Measurements from ENCODE around the gene PIM1. TPM values are rescaled to one million over a fixed set of nuclear protein-coding genes. Genes with fewer than 3 reads are reported as not detected.
A peak's percentile ranks its signal among the peaks of the same experiment; 100 is the strongest.

PIM1 gene
- polyA plus RNA-seq, 1 experiment: 35.3 TPM

DNA sequence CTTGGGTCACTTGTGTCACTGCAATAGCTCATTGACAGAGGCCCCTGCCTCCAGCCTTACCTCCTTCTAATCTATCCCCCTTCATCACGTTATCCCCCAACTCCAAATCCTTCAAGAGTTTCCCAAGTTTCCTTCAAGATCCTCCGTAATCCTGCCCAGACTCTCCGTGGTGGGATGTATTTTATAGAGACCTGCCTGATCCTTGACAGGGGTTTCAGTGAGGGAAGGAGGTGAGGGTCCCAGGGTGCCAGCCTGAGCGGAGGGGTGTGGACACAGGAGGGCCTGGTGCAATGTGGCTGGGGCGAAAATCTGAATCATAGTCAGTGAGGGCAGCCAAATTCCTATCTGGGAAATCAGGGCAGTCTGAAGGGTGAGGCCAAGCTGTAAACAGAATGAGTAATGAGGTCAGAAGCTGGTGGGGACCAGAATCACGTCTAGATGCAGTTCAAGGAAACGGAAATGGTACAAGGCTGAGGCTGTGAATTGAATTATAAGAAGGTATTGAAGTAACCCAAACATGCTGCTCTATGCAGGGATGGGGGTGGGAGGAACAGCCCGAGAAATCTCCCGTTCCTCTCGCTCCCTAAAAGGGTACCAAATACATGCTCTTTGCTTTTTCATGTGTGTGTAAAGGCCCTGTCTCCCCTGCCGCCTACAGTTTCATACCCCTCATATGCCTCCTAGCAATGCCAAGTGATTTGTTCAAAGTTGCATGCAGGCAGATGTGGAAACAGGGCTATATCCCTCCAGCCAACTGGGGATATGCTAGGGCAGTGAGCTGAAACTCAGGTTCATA lies 35.4 kb upstream of the PIM1 start:
- DNase-seq (ENCODE audit: low read depth, low spot score): peak; percentile 69
- ChIA-PET POLR2A (interaction anchor here (1.0 to 2.9 kb wide), 3 partner anchors 10 to 36 kb away, joined by 3 to 21 read pairs (median 5); no protein-coding TSS in a partner anchor), CTCF (interaction anchor here (0.5 to 1.3 kb wide), 3 partner anchors 24 to 376 kb away, joined by 3 read pairs; no protein-coding TSS in a partner anchor)
- H3K9me3 ChIP-seq (ENCODE audit: control insufficient read depth, insufficient read depth, low read length): no peaks in the 10 kb centered on the region
- H3K27ac ChIP-seq (ENCODE audit: low read depth, low read length): peak overlapping the region; percentile 97
- H3K27me3 ChIP-seq (ENCODE audit: control insufficient read depth, insufficient read depth, low read length): no peaks in the 10 kb centered on the region
- TF ChIP-seq, protein P1, sequence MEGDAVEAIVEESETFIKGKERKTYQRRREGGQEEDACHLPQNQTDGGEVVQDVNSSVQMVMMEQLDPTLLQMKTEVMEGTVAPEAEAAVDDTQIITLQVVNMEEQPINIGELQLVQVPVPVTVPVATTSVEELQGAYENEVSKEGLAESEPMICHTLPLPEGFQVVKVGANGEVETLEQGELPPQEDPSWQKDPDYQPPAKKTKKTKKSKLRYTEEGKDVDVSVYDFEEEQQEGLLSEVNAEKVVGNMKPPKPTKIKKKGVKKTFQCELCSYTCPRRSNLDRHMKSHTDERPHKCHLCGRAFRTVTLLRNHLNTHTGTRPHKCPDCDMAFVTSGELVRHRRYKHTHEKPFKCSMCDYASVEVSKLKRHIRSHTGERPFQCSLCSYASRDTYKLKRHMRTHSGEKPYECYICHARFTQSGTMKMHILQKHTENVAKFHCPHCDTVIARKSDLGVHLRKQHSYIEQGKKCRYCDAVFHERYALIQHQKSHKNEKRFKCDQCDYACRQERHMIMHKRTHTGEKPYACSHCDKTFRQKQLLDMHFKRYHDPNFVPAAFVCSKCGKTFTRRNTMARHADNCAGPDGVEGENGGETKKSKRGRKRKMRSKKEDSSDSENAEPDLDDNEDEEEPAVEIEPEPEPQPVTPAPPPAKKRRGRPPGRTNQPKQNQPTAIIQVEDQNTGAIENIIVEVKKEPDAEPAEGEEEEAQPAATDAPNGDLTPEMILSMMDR (IDR thresholded peaks at IDR 0.05; ENCODE audit: low read depth, low read length): no peak
- H3K4me3 ChIP-seq (ENCODE audit: low read depth, low read length): no peak overlapping the region

DNA sequence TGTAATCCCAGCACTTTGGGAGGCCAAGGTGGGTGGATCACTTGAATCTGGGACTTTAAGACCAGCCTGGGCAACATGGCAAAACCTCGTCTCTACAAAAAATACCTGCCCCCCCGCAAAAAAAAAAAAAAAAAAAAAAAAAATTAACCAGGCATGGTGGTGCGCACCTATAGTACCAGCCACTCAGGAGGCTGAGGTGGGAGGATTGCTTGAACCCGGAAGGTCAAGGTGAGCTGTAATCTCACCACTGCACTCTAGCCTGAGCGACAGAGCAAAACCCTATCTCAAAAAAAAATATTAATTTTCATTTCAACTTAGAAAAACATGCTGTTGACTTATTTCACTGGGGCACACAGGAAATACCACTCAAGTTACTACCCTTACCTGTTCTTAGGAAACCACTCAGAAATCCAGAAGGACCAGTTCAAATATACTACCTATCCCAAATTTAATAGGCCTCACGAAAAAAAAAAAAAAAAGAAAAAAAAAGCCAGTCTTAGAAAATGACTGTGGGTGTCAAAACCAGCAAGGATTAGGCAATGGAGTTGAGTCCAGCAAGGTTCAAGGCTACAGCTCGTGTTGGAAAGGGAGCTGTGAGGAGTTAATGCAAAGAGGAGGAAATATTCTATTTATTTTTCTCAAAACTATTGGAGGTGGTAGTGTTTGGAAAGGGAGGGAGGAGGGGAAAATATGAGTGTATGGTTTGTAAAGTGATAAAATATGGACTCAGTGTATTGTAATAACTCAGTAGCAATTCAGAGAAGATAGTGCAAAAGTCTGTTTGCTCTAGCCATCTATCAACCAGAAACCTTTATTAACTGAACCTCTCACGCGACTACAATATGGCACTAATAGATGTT lies 33.9 kb upstream of the PIM1 start:
- H3K27me3 ChIP-seq (ENCODE audit: control insufficient read depth, insufficient read depth, low read length): no peaks in the 10 kb centered on the region
- ChIA-PET CTCF (interaction anchor here (0.6 to 1.7 kb wide), 4 partner anchors 20 to 119 kb away, joined by 4 to 5 read pairs (median 4); no protein-coding TSS in a partner anchor), POLR2A (interaction anchor here (1.2 to 2.9 kb wide), 3 partner anchors 8 to 35 kb away, joined by 4 to 21 read pairs (median 5); no protein-coding TSS in a partner anchor)
- no peak overlapping the region for H3K27ac ChIP-seq (ENCODE audit: low read depth, low read length)
- H3K9me3 ChIP-seq (ENCODE audit: control insufficient read depth, insufficient read depth, low read length): no peaks in the 10 kb centered on the region
- TF ChIP-seq, protein P1 (IDR thresholded peaks at IDR 0.05; ENCODE audit: low read depth, low read length): no peak
- DNase-seq (ENCODE audit: low read depth, low spot score): no peak
- no peak overlapping the region for H3K4me3 ChIP-seq (ENCODE audit: low read depth, low read length)

DNA sequence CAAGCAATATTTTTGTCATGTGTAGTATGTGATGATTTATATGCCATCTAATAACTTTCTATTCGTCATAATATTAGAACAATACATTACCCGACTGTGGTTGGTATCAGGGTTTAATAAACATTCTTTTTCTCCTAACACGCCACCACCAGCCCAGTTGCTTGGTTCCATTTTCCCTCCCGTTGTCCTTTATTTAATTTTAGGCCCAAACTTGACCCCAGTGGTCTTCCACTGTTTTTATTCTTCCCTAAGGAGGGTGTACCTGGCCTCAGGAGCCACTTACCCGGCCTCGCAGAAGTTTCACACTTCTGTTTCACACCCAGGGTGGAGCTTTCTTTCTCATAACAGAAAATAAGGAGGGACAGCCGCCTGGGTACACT lies 33.1 kb upstream of the PIM1 start:
- TF ChIP-seq, protein P1 (IDR thresholded peaks at IDR 0.05; ENCODE audit: low read depth, low read length): no peak
- CTCF ChIA-PET: interaction anchor here (0.6 to 1.7 kb wide), 5 partner anchors 21 to 119 kb away, joined by 3 to 5 read pairs (median 4); no protein-coding TSS in a partner anchor
- Histone ChIP-seq H3K9me3 (ENCODE audit: control insufficient read depth, insufficient read depth, low read length) (no peaks in the 10 kb centered on the region), H3K27ac (ENCODE audit: low read depth, low read length) (peak overlapping the region; percentile 92), H3K27me3 (ENCODE audit: control insufficient read depth, insufficient read depth, low read length) (no peaks in the 10 kb centered on the region), H3K4me3 (ENCODE audit: low read depth, low read length) (peak overlapping the region; percentile 36)
- no peak for DNase-seq (ENCODE audit: low read depth, low spot score)
- POLR2A ChIA-PET: interaction anchor here (0.7 to 2.9 kb wide), 5 partner anchors 7 to 59 kb away, joined by 3 to 21 read pairs (median 4); partner anchors contain the start of gene PIM1

DNA sequence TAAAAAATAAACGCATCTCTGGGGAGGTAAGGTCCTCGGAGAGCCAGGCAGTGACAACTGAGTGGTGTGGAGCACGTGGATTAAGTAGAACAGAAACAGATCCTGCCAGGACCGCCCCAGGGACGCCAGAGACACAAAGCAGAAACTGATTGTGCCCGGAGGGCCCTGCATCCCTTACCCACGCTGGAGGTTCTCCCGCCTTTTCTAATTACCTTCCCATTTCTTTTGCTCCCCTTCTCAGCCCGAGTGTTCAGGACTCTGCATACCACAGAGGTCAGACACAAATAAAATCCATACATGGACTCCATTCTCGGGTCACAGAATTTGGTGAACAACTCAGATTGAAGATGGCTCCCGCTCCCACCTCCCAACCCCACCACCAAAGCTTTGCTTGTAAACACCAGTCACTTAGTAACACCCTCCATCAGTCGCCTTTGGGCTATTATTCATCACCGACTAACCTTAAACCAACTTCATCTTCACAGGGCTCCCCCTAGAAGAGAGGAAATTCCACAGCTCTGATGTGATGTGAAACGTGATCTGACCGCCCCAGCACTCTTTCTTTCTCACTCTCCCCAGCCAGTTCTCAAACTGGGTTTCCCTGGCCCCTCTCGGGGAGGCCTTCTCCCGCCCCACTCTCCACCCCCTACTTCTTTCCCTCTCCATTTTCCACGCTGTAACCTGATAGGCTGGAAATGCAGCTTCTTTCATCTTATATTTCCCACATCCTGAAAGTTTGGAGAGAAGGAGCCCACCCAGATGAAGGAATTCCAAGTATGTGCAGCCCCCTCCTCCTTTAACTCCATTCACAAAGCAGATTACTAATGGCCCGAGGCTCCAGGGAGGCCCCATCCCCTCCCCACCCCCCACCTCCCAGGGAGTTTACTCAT lies 32.5 kb upstream of the PIM1 start:
- peak overlapping the region; percentile 36 for H3K4me3 ChIP-seq (ENCODE audit: low read depth, low read length)

More for the DNA sequence above, 32.5 kb upstream of the PIM1 start:
- Histone ChIP-seq H3K9me3 (ENCODE audit: control insufficient read depth, insufficient read depth, low read length) (no peaks in the 10 kb centered on the region), H3K27ac (ENCODE audit: low read depth, low read length) (peak overlapping the region; percentile 92), H3K27me3 (ENCODE audit: control insufficient read depth, insufficient read depth, low read length) (no peaks in the 10 kb centered on the region)
- TF ChIP-seq, protein P1 (IDR thresholded peaks at IDR 0.05; ENCODE audit: low read depth, low read length): no peak
- peak; percentile 93 for DNase-seq (ENCODE audit: low read depth, low spot score)
- ChIA-PET POLR2A (interaction anchor here (0.6 to 1.3 kb wide), 10 partner anchors 9 to 924 kb away, joined by 3 to 12 read pairs (median 4); partner anchors contain the start of gene PIM1), CTCF (interaction anchor here (0.6 to 1.7 kb wide), 4 partner anchors 34 to 513 kb away, joined by 3 to 5 read pairs (median 4); no protein-coding TSS in a partner anchor)
